ENCODE results near the gene STX18.
"Not testable (repeated sequence)": the region's sequence is repeated elsewhere in the genome, so short reads cannot be mapped to it uniquely, and the experiment has no call there.

STX18 gene

GRCh38 chr4:4554234-4554633, 12.4 kb upstream of the STX18 start:
- no peak for DNase-seq

GRCh38 chr4:4552042-4552441, 10.2 kb upstream of the STX18 start:
- peak; percentile 49 to 81 for DNase-seq

- DNase-seq, result peak in 1 of 2 donors; percentile 65
Measured at GRCh38 chr4:4550161-4550560, 8.3 kb upstream of the STX18 start.

- DNase-seq, result no peak
Measured at GRCh38 chr4:4549534-4549933, 7.7 kb upstream of the STX18 start.

GRCh38 chr4:4542774-4543485, 1.1 kb upstream of the STX18 start:
- DNase-seq, result no peak

- DNase-seq, result peak; percentile 82 to 95
Measured at GRCh38 chr4:4541040-4541631, 712 bp downstream of the STX18 start.

GRCh38 chr4:4539481-4539880, 2.4 kb downstream of the STX18 start:
- peak; percentile 39 to 75 for DNase-seq

- no peak for DNase-seq
Measured at GRCh38 chr4:4535590-4535989, 6.3 kb downstream of the STX18 start.

- DNase-seq, result no peak
Measured at GRCh38 chr4:4534515-4535145, 7.2 kb downstream of the STX18 start.

- no peak for DNase-seq
Measured at GRCh38 chr4:4533461-4534169, 8.2 kb downstream of the STX18 start.

- DNase-seq, result no peak
Measured at GRCh38 chr4:4532371-4533154, 9.3 kb downstream of the STX18 start.

GRCh38 chr4:4529392-4529791, 12.5 kb downstream of the STX18 start:
- no peak for DNase-seq

- DNase-seq, result no peak
Measured at GRCh38 chr4:4526401-4526800, 15.4 kb downstream of the STX18 start.

- no peak for DNase-seq
Measured at GRCh38 chr4:4524364-4524763, 17.5 kb downstream of the STX18 start.

GRCh38 chr4:4521731-4522130, 20.1 kb downstream of the STX18 start:
- no peak for DNase-seq

GRCh38 chr4:4521136-4521535, 20.7 kb downstream of the STX18 start:
- DNase-seq, result no peak

- no peak for DNase-seq
Measured at GRCh38 chr4:4519297-4519894, 22.5 kb downstream of the STX18 start.

- DNase-seq, result no peak
Measured at GRCh38 chr4:4518747-4519146, 23.1 kb downstream of the STX18 start.

GRCh38 chr4:4514786-4515185, 27.1 kb downstream of the STX18 start:
- DNase-seq, result no peak

GRCh38 chr4:4512282-4512681, 29.6 kb downstream of the STX18 start:
- no peak for DNase-seq

- not testable (repeated sequence) for DNase-seq
Measured at GRCh38 chr4:4510641-4511040, 31.2 kb downstream of the STX18 start.

GRCh38 chr4:4509521-4509920, 32.3 kb downstream of the STX18 start:
- no peak for DNase-seq
